HG03135 (cell line): ENCODE measurements around the gene WDR31.
A peak's percentile ranks its signal among the peaks of the same experiment; 100 is the strongest.
"Not testable (repeated sequence)": the region's sequence is repeated elsewhere in the genome, so short reads cannot be mapped to it uniquely, and the experiment has no call there.

ENCODE experiments used
- ATAC-seq: cut with Tn5 transposase; IDR thresholded peaks from one replicate; pipeline ENCODE4 v1.9.1; 2021; ENCODE audit warnings: mild to moderate bottlenecking, moderate library complexity; ENCODE audit not compliant: unreplicated experiment

The WDR31 gene

DNA sequence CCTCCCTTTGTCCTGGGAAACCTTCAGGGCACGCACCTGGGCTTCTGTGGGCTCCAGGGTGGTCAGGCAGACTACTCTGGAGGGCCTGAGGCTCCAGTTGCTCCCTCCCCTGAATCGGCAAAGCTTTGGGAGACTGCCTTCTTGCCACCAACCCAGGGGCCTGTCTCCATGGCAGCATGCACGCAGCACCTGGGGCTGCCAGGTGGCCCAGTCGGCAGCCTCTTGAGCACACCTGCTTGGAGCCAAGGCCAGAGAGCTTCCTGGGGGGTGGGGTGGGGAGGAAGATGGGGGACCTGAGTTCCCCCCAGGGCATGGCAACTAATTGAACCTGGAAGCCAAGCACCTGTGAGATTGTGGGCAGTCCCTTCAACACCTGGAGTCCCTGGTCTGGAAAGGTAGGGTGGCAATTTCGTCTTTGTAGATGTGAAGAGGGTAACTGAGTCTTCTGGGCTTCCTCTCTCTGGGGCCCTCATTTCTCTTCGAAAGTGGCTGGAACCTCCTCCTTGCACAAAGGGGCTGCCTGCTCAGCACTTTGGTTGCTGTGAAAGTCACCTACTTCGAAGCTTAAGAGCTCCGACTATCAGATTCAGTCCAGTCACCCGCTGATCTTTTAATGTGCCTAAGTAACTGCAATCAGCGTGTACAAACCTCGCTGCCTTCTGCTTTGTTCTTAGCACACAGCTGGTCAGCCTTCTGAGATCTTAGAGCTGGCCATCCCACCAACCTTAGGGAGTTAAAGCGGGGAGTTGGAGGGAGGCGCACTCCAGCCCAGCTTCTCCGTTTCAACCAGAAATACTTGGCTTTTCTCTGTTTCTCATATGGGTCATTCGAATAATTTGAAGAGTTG lies 40.9 kb downstream of the WDR31 start:
- ATAC-seq = no peak

DNA sequence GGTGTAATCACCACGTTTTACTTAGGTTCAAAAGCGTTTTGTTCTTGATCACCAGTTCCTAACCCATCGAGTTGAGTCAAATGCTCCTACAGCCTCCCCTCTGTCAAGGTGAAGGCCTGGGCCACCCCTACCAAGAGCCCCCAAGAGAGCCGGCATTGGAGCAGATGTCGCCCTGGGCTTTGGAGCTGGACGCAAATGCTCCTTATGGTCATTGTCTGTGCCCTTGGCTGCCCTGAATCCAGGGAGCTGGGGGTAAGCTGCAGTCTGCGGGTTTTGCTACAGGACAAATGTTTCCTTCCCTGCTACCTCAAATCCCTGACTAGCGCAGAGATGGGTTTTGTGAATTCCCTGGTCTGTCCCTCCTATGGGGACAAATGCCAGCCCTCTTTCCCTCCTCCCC lies 41.8 kb downstream of the WDR31 start:
- ATAC-seq = no peak

DNA sequence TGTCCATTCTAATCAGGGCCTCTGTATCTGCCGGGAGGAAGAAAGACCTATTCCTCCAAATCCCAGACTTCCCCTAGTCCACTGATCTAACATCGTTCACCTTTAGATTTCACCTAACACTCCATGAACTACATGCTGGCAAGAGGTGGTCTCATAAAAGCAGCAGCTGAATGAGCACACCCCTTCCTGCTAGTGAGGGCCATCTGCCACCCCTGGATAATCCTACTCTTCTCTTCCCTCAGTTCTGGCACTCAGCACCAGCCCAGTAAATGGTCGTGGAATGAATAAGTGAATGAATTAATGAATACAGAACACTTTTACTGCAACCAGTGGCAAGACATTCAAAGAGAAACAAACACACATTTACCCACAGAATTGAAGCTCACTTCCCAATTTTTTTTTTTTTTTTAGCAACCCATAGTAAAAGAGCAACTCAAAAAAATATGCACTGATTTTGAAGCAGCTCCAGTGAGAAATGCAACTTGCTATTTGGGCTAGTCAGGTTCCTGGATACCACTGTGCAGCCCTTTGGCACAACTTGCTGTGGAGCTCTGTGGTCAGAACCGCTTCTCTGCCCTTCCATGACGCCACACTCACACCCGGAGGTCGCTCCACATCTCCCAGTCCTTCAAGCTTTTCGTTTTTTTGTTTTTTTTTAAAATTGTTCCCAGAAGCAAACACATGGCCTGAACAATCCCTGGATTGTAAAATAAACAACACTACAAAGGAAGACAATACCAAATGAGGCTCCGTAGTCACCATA lies 43.1 kb downstream of the WDR31 start:
- no peak for ATAC-seq

DNA sequence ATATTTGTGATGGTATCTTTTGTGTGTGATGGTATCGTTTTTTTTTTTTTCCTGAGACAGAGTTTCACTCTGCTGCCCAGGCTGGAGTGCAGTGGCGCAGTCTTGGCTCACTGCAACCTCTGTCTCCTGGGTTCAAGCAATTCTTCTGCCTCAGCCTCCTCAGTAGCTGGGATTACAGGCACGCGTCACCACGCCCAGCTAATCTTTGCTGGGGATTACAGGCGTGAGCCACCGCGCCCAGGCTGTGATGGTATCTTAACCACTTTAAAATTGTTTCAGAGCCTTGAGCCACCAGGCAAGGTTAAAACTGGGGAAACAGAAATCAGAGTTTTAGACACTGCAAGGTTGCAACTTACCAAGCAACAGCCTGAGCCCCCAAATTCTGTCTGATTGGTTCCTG lies 43.8 kb downstream of the WDR31 start:
- not testable (repeated sequence) for ATAC-seq

DNA sequence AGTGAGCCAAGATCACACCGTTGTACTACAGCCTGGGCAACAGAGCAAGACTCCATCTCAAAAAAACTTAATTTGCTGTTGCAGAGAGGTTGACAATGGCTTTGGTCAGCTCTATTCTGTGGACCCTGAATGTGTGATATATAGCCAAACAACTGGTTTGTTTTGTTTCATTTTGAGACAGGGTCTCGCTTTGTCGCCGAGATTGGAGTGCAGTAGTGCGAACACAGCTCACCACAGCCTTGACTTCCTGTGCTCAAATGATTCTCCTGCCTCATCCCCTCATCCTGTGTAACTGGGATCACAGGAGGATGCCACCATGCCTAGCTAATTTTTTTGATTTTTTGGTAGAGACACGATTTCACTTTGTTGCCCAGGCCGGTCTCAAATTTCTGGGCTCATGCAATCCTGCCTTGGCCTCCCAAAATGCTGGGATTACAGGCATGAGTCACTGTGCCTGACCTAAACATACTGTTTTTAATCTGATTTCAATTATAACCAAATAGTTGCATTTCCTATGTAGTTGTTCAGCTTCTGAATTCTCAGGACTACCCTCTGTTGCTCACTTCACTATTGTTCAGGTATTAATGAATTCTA lies 46.7 kb downstream of the WDR31 start:
- ATAC-seq = no peak

DNA sequence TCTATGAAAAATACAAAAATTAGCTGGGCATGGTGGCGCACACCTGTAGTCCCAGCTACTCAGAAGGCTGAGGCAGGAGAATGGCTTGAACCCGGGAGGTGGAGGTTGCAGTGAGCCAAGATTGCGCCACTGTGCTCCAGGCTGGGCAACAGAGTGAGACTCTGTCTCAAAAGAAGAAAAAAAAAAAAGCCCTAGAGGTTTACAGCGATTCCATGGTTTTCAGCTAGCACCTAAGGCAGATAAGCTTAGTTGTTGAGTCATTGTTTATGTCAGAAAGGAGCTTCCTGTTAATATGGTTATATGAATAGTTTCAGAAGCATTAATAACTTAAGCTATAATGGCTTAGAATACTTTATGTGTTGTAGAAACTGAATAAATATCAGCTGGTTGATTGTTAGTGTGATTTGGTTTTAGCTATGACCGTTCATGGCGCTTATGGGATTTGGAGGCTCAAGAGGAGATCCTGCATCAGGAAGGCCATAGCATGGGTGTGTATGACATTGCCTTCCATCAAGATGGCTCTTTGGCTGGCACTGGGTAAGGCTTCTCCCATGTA lies 49.9 kb downstream of the WDR31 start:
- no peak for ATAC-seq

DNA sequence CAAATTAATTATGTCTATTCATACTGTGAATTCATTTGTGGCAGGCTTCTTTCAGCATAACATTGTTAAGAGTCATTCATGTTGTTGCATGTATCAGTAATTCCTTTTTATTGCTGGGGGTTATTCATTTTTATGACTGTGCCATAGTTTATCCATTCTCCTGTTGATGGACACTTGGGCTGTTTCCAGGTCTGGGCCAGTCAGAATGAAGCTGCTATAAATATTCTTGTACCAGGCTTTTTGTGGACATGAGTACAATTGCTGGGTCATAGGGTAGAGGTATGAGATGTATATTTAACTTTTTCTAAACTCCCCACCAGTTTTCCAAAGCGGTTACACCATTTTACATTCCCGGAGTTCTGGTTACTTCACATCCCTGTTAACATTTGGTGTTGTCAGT lies 51.0 kb downstream of the WDR31 start:
- no peak for ATAC-seq

DNA sequence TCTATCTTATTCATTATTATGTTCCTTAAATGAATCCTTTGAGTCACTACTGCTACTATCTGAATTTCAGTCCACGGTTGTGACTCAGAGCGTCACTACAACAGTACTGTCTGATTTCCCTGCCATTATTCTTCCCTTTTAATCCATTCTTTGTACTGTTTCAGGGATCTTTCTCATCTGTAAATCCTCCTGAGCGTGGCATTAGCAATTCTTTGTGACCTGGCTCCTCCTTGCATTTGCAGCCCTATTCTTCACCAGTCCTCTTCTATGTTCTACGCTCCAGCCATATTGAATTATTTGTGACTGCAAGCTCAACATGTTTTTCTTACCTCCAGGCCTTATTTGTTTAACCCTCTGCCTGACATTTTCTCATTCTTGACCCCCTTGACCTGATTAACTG lies 58.7 kb downstream of the WDR31 start:
- ATAC-seq = no peak

DNA sequence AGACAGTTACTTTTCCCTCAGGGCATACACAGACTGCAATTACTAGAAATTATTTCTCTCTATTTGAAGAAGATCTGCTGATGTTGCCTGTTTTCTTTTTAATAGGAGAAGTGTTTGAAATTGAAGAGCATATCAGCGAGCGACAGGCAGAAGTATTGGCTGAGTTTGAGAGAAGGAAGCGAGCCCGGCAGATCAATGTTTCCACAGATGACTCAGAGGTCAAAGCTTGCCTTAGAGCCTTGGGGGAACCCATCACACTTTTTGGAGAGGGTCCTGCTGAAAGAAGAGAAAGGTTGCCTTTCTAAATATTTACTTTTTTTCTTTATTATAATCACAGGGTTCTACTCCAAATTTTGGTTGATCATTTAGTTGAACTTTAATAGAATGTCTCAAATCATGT lies 61.2 kb downstream of the WDR31 start:
- ATAC-seq = no peak

DNA sequence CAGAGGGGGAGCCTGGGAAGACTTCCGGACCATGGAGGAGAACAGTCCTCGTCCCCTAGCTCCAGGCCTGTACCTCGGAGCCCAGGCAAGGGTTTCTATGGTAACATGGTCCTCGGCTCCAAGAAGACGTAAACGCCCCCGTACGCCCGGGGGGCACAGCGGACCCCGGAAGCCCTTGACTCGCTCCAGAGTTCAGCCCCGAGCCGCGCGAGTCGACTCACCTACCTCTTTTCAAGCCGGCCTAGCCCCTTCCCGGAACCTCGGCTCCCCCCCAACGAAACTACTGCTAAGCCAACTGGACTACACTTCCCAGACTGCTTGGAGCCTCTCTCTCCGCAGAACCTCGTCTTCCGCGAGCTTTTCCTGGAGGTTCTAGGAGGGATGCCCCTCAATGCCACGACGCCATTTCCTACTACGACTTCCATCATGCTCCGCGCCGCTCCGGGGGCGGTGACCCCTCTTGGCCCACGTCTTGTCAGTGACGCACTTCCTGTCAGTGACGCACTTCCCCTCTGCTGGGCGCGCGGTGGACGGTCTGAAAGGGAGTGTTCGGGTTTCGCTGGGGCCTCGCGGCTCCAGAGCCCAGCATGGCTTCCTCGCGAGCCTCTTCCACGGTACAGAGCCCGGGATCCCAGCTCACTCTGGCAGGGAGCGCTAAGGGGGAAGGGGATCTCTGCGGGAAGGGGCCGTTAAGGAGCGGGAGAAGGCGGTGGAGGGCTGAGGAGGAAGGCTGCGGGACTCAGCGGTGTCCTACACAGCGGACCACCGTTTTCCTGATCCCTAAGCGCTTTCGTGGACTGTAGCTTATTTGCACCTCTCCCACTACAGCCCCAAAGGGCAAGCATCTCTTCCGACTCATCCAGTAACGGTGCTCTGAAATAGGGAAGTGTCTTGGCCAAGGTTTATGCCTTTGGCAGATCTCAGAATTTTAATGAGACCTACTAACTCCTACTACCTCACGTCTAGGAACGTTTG lies 64.6 kb downstream of the WDR31 start, which contains the start of the genes CDC26 and PRPF4:
CDC26 (minus strand) TSS at position 416 of the 975 bp plus-strand sequence. CDS start 3,065 bp downstream, outside the sequence.
PRPF4 (plus strand) TSS at position 502 of the 975 bp plus-strand sequence; CDS start at position 588, 86 bp downstream.
- peak; percentile 98 for ATAC-seq

DNA sequence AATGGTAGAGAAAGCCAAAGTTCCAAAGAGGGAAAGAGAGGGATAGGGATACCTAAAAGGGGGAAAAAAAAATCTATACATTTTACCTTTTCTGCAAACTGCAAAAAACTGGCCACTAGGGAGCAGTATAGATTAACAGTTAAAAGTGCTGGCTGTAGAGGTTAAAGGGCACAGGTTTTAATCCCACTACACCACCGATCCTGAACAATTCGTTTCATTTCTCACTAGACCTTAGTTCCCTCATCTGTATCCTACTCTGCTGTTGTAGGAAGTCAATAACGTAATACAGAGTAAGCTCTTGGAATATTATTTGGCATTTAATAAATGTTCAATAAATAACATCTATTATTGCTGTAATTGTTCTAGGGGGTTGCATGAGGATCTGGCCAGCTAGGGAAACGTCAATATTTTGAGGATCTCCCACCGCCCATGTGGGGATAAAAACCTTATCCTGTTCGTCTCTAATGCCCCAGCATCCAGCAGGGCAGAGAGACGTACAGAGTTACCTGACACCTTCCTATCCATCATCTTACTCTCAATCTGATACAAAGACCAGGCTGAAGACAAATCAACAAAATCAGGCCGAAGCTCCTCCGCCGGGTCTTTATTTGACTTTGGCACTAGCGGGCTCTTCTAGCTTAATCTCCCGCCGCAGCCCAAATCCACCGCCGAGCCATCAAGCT lies 65.5 kb downstream of the WDR31 start:
- ATAC-seq = peak; percentile 13

DNA sequence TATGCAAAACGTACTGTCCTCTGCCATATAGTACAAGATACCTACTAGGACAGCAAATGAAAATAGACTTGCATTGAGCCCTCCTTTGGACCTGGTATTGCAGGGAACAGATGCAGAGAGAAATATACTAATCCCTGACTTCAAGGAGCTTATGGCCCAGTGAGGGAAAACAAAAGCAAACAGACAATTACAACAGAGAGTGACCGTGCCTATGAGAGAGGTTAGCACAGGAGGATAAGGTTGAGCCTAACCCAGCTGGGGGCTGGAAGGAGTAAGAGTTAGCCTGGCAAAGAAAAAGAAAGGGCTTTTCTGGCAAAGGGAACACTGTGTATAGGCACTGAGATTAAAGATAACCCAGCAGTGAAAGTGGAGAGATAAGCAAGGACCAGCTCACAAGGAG lies 70.2 kb downstream of the WDR31 start:
- no peak for ATAC-seq

DNA sequence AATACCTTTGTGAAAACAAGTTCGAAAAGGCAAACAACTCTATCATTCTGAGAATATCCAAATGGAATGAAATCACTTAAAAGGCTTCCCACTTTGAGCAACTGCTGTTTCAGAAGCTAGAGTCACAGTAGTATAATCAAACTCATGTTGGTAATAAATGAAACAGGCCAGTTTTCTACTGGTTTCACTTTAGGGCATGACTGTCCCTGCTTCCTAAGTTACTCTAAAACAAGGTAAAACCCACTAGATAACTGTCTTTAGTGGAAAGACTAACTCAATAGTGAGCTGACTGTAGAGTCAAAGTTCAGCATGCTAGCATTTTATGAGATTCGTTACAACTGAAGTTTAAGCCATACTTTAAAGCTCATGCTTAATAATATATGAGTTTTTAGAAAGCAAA lies 70.7 kb downstream of the WDR31 start:
- no peak for ATAC-seq

DNA sequence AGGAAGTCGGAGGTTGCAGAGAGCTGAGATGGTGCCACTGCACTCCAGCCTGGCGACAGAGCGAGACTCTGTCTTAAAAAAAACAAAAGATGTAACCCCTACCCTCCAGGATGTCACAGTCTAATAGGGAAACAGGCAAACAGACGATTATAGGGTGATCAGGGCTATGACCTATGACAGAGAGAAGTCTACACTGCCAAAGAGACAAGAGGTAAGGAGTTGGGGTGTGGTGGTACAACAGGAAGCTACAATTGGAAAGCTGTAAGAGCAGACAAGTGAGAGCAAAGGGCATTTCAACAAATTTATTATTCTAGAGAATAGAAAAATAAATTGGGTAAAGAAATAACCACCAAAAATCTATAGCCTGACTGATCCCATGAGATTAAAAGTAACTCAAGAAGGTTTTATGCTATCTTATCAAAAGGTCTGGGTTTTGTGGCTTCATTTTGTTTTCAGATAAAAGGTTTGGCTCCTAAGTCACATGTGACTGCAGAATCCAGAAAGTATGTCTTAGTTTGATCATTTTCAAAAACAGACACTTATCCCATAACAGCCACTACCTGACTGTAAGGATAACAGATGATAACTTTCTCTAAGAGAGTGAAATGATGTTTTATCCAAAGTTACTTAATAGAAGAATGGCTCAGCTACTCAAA lies 72.0 kb downstream of the WDR31 start:
- ATAC-seq = no peak

DNA sequence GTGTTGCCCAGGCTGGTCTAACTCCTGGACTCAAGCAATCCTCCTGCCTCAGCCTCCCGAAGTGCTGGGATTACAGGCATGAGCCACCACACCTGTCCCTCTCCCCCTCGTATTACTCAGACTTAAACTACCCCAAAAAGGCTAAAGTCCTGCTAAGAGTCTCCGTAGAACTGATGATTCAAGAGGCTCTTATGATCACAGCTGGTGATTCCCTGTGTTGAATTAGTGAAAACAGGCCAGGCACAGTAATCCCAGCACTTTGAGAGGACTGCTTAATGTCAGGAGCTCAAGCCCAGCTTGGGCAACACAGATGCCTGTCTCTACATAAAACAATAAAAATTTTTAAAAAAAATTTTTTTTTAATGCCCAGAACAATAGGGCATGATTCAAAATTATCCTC lies 73.9 kb downstream of the WDR31 start:
- no peak for ATAC-seq
